GM19463 (cell line): ENCODE measurements around the gene KIF1A.

ENCODE experiments used
- ATAC-seq: cut with Tn5 transposase; IDR thresholded peaks from one replicate; pipeline ENCODE4 v1.9.1; 2021; ENCODE audit warnings: mild to moderate bottlenecking, moderate library complexity; ENCODE audit not compliant: unreplicated experiment

KIF1A gene

DNA sequence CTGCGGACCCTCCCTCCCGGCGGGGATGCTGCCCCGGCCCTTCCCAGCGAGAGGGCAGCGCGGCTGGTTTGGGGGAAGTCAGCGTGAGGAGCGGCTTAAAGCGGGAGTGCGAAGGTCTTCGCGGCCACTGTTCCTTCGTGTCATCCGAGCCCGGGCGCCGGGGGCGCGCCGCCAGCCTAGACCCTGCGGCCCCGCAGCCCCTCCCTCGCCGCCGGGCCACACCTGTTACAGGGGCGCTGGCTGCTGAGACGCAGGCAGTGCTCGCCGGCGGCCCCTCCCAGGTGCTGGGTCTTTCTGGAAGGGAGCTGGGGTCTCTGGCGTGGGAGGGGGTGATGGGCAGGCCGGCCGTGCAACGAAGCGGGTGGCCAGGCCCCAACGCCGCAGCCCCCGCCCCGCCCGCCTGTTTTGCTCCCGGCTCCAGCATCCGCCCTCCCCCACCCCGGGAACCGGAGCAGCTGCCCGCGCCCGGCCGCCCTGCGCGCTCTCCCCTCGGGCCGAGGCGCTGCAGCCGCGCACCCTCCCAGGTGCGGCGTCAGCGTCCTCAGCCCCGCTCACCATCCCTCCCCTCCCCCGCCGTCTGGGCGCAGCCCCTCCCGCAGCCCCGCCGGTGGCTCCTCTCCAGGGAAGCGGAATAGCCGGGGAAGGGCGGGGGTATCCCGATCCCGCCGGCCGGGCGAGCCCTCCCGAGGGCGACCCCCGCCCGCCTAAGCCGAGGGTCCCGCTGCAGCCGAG, 727 bp downstream of the KIF1A start:
- ATAC-seq: no peak

DNA sequence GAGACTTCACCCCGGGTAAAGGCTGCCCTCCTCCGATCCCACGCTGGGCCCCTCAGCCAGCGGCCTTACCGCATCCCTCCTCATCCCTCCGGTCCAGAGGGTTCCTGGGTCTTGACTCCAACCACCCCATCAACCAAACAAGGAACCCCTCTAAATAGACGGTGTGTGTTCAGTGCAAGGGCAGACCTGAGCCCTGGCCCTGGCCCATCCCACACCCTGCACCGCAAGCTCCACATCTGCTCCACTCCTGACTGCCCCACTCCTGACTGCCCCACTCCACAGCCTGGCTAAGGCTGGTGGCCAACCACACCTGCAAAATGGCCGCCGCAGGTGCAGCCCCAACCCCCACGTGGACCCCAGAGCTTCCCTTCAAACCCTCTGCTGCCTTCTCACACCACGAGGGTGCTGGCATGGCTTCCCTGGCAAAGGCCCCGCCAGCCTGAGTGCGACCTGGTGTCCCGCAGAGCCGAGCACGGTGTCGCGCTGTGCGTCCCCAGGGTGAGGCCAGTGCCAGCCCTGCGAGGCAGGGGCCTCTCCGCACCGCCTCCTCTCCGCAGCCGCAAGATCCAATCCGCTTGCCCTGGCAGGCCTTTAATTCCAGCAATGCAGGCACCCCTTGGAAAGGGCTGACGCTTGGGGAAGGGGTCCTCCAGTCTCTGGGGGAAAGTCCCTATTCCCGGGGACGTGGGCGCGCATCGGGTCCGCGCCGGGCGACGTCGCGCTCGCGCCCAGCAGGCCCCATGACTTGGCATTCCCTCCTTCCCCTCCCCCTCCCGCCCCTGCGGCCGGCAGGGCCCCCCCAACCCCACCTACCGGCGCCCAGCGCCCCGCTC, 1.5 kb downstream of the KIF1A start:
- ATAC-seq: no peak

DNA sequence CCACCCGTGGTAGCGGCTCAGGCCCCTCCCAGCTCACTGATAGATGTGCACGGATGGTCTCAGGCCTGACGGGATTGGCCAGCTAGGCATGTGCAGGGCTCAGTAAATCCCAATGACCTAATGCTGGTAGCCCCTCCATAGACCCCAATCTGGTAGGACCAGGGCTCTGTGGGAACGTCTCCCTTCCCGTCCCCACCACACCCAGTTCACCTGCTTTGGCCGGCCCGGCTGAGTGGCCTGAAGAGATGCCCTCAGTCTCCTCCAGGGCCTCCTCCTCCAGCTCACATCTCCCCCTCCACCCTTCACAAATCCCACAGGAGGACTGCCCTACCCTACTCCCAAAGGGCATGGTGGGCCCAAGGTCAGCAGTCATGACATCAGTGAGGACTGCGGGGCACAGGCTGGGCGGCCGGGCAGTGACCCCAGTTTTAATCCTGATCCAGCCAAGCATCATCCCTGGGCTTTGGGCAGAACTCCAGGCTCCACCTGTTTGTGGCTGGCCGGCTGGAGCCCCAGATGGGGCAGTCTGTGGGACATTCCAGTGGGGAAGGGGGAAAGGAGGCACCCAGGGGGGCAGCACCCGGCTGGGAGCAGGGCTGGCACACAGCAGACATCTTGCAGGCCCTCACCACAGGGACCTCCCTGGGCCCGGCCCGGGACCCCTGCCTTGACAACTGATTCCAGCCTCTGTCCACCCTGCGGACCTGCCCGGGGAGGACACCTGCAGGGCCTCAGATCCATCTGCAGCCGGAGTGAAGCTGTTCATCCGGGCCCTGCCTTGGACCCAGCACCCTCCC, 2.3 kb downstream of the KIF1A start:
- no peak for ATAC-seq

DNA sequence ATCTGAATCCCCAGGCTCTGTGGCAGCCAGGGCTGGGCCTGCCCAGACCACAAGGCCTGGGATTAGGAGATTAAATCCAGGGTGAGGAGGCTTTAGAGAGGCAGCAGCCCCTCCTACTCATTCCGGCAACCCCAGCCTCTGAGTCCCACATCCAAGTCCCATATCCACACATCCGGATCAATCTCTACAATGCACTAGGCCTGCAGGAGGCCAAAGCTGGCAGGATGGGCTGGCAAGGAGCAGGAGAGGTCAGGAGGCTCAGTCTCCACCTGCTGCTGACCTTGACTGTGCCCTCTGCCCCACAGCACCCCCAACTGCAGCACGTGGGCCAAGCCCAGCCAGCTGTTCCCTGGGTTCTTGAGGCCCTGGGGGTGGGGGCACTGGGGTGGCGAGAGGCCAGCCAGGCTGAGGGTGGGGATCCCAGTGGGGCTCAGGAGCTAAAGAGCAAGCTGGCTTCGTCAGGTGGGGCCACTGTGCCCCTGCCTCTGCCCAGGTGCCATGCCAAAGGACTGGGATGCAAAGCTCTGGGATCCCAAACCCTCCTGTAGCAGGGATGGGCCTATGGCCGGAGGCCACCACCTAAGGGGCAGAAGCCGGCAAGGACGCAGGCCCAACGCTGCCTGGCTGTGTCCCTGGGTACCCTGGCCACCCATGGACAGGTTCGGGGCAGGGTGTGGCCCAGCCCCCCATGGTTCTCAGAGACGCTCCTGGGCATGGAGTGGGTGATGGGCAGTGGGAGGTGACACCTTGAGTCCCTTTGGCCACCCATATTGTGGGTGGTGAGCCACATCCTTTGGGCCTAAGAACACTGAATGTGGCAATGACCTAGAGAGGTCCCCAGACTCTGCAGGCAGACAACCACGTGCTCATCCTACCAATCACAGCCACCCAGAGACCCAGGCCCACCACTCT, 3.2 kb downstream of the KIF1A start:
- no peak for ATAC-seq

DNA sequence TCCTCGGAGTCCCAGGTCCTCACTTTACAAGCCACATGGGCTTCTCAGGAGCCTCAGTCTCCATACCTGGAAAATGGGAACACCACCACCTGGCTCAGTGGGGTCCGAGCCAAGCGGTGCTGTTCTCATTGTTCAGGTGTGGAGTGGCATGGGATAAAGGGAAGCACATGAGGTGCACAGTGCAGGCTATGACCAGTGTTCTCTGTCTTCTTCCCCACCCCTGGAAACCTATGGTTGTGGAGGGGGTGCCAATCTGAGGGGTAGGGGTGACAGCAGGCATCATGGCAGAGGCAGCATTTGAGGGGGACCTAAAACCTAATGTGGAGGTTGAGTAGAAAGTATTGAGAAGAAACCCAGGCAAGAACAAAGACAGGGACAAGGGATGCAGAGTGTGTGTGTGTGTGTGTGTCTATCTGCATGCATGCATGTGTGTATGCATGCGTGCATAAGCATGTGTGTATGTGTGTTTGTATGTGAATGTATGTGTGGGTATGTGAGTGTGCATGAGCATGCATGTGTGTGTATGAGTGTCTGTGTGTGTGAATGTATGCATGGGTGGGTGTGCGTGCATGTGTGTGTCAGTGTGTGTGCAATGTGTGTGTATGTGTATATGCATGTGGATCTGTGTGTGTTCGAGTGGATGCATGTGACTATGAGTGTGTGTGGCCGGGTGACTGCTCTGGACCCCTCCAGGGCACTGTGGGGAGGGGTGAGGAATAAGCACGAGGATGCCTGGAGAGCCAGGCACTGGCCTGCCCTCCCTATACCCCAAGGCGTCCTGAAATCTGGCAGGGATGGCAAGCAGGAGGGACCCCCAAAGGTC, 4.0 kb downstream of the KIF1A start:
- ATAC-seq: no peak

DNA sequence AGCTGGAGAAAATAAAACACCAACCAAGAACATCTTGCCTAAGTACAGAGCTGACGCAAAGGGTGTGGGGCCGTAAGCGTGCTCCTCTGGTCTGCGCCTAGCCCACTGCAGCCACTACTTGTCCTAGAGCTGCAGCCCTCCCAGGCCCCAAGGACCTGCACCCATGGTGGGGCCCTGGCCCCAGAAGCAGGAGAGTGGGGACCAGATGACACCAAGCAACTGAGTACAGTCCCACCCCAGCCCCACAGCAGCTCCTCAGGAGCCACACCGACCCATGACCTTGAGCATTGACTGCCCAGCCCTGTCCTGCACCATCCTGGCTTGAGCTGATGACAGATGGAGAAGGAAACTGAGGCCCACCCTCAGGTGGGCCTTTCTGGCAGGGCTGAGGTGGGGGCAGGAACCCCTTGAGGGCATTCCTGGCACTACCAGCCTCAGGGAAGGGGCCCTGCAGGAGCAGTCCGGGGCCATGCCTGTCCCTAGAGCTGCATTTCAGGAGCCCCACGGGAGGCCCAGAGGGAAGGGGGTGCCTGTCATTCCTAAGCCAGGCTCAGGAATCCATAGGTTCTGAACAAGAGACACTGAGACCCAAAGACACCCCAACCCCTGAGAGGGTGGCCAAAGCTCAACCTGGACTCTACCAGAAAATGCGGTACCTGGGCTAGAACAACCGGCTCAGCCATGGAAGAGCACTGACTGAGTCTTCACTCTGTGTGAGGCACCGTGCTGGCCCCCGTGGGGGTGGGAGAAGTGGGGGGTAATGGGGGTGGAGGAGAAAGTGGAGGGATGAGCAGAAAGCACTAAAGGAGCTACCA, 4.9 kb downstream of the KIF1A start:
- no peak for ATAC-seq

DNA sequence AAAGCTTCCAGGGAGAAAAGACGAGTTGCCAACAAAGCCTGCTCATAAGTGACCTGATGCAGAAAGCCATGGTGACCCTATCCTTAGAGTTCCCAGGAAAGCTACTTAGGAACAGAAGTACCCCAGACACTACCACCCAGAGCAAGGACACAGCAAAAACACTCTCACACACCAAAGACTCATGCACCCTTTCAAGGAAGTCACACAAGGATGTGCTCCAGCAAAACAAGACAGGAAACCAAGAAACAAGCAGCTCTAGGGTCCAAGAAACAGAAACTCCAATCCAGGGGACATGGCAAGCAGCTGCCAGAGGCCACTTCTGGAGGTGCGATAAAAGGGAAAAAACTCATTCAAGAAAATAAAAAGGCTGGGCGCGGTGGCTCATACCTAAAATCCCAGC, 5.7 kb downstream of the KIF1A start:
- ATAC-seq: no peak

DNA sequence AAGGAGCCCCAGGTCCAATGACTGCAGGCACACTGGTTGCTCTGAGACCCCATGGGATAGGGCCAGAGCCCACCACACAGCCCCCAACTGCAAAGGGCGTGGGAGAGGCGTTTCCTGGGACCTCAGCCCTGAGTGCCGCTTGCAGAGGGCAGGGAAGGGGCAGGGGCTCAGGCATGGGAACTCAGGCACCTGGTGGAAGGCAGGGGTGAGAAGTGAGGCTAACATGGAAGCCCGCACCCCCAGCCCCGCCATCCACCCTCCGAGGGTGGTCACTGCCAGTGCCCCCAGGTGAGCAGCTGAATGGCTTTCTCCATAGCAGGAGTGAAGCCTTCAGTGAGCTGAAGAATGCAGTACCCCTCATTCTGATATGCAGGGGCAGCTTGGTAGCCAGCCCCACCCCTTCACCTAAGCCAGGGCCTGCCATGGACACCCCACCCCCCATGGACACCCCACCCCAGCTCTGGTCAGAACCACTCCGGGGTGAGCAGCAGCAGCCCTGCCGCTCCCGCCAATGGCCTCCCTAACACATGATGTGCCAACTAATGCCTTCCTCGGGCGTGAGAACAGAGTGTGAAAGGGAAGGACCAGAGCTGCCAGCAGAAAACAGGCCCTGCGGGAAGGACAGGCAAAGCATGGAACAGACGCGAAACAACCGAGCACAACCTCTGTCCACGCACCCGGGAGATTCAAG, 6.6 kb downstream of the KIF1A start:
- ATAC-seq: no peak

DNA sequence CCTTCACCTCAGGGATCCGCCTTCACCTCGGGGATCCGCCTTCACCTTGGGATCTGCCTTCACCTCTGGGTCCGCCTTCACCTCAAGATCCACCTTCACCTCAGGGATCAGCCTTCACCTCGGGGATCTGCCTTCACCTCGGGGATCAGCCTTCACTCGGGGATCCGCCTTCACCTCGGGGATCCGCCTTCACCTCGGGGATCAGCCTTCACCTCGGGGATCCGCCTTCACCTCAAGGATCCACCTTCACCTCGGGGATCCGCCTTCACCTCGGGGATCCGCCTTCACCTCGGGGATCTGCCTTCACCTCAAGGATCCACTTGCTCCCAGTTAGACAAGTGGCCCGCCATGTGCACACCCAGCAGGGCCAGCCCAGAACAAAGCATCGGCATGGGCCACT, 7.3 kb downstream of the KIF1A start:
- ATAC-seq: no peak

DNA sequence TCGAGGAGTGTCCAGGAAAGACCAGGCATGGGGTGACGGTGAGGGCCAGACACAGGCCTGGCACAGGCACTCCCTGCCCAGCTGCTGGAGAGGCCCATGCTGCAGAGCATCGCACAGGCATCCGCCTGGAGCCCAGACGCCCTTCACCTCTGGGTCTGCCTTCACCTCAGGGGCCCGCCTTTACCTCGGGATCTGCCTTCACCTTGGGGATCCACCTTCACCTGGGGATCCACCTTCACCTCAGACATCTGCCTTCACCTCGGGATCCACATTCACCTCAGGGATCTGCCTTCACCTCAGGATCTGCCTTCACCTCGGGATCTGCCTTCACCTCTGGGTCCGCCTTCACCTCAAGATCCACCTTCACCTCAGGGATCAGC, 7.7 kb downstream of the KIF1A start:
- ATAC-seq: no peak

DNA sequence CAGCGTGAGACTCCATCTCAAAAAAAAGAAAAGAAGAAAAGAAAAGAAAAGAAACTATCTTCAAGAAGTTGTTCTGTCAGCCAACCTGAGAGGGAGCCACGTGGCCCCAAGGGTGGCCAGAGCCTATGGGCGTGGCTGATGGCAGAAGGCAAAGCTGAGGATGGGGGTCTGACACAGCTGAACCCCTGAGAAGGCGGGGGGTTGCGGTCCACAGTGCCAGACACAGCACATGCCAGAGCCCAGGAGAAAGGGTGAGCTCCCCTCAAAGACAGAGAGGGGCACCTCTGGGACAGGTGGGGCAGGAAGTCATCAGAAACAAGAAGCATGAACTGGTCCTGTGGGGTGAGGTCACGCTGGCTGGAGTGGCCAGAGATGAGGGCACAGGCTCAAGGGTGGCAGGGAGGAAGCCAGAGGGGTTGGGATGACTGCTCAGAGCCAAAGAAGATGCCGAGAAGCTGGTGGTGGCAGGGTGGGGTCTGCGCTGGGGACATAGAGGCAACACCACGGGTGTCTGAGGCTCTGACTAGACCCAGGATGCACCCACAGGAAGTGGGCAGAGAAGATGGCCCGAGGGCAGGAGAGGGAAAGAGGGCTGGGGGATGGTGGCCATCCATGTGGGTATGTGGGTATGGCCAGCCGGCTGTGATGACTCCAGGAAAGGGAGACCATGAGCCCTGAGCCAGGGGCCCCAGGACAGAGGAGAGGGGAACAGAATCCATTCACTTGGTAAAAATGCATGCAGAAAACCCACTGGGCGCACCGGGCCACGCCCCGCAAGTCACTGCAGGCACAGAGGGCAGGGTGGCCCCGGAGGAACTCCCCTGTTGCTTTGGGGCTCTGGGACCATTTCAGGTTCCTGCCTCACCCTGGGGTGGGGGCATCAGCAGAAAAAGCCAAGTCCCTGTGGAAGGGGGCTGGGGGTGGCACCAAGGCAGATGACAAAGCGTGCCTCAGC, 8.4 kb downstream of the KIF1A start:
- ATAC-seq: no peak

DNA sequence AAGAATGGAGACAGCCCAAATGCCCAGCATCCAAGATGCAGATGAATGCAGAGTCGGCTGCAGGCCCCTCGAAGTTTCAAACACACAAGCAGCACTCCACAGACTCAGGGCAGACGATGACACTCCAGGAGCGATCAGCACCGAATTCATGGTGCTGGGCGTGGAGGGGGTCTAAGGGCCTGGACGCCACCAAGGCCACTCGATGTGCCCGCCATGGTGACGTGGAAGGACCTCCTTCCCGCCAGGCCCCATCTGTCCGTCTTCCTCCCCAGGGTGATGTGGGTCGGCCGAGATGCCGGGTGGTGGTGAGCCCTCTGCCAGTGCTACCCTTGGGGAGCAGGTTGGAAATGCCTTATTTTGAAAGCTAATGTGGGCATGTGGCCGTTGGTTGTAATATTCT, 9.4 kb downstream of the KIF1A start:
- ATAC-seq: no peak

DNA sequence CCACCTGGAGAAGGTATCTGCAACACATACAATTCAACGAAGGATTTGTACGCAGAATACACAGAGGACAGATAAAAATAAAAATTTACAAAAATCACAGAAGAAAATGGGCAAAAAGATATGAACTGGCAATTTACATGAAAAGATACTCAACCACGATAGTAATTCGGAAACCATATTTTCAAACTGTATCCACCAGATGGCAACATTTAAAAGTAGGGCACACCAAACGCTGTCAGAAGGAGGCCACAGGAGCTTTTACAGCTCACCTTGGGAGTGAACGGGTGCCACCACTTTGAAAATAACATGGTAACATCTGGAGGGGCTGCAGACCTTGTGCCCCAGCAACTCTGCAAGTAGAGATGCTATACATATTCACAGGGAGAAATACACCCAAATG, 9.8 kb downstream of the KIF1A start:
- no peak for ATAC-seq

DNA sequence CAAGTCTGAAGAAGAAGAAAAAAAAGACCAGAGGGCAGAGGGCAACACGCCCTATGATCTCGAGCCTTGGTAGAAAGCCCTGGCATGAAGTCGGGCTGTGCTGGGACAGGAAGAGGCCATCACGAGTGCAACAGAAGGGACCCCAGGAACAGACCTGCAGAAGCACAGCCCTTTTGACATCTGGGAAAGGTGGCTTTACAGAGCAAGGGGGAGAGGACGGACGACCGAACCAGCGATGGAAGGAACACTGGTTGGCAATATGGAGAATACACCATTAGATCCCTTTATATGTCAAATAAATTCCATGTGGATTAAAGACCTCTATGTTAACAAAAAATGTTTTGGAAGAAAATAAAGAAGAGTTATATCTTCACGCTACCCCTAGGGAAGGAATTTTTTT, 10.7 kb downstream of the KIF1A start:
- ATAC-seq: no peak

DNA sequence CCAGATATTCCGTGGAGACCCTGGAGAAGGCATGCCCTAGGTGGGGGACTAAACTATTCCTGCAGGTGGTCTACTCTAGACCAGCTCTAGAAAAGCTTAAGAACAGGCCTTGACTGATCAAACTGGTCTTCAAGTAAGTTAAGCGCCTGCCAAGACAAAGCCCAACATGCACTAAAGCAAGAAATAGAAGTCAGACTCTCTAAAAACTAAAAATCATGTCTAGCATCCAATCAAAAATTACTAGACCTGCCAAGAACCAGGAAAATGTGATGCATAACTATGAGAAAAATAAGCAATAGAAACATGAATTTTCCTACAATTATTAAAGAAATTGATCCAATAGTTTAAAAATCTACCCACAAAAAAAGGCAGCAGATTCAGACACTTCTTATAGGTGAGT, 13.6 kb downstream of the KIF1A start:
- ATAC-seq: no peak

DNA sequence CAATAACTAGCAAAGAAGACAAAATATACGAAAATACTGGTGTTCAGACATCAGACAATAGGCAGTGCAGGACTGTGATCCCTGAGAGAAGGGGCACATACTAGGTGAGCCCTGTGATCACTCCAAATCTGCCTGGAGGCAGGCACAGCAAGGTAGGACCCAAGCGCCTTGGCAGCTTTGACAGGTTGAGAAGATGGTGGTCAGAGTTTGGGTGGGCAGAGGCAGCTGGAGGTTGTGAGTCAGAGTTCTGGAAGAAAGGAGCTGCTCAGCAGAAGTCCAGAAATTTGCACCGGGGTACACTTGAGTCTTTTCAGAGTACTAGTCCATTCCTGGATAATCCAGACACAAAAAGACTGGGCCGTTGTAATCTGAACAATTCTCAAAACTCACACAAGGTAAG, 14.0 kb downstream of the KIF1A start:
- no peak for ATAC-seq

DNA sequence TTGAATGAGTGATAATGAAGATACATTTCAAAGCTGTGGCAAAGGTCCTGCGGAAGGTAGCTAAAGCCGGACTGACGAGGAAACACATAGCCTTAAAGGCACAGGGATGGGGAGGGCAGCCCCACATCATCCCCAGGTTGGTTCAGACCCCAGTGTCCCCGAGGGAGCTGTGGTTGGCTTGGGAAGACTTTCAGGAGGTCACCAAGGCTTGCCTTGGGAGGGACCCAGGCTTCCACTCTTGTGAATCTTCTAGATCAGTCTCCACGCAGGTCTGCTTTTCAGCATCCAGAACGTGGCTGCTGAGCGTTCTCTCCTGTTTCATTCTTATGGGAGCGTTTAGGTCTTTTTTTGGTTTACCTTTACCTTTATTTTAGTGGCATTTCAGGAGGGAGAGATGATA, 16.8 kb downstream of the KIF1A start:
- no peak for ATAC-seq
